Brain microvascular endothelial cell (primary cell): ENCODE data around the gene ONECUT3.

ENCODE experiments used
- DNase-seq: peaks from one replicate; pipeline ENCODE4 v3.0.0-alpha.2; 2020
- H3K27ac ChIP-seq: fragments of 250-450 bp; sonication (Bioruptor Pico); 2 replicates; pipeline ENCODE4 v1.5.1; 2020; ENCODE audit warnings: mild to moderate bottlenecking, moderate library complexity
- H3K27me3 ChIP-seq: fragments of 250-450 bp; sonication (Bioruptor Pico); replicated peaks from 2 replicates; pipeline ENCODE4 v1.5.1; 2020; ENCODE audit warnings: mild to moderate bottlenecking
- H3K36me3 ChIP-seq: fragments of 250-450 bp; sonication (Bioruptor Pico); replicated peaks from 2 replicates; pipeline ENCODE4 v1.5.1; 2020; ENCODE audit warnings: mild to moderate bottlenecking
- H3K4me3 ChIP-seq: 2 replicates; pipeline ENCODE4 v1.5.1; 2011; ENCODE audit warnings: low read depth, mild to moderate bottlenecking, control low read depth, low read length, moderate library complexity
- CTCF ChIP-seq: IDR thresholded peaks from 2 replicates; pipeline ENCODE4 v1.5.1; 2011; ENCODE audit warnings: low read depth, mild to moderate bottlenecking, moderate library complexity, low read length, control low read depth, inconsistent platforms; ENCODE audit errors: missing control alignments
- in situ Hi-C: cut with HindIII; loops from 2 replicates; pipeline ENCODE4 v1.10.0; 2017; ENCODE audit warnings: low sequenced_read_pairs, low pct_ligation_motif_present

The ONECUT3 gene

GRCh38 chr19:1818549-1819195, 65.4 kb downstream of the ONECUT3 start:
- H3K27ac ChIP-seq, result no peak overlapping the region
- no peak overlapping the region for H3K4me3 ChIP-seq
- H3K27me3 ChIP-seq, result no peaks in the 10 kb centered on the region
- DNase-seq, result no peak
- no peak for TF ChIP-seq CTCF
- in situ Hi-C loops, result no loop called here
- peaks cover 68% of the 10 kb centered on the region for H3K36me3 ChIP-seq

- no peak for TF ChIP-seq CTCF
- H3K36me3 ChIP-seq, result peaks cover 75% of the 10 kb centered on the region
- DNase-seq, result no peak
- no peak overlapping the region for H3K27ac ChIP-seq
- H3K4me3 ChIP-seq, result no peak overlapping the region
- H3K27me3 ChIP-seq, result no peaks in the 10 kb centered on the region
- in situ Hi-C loops, result no loop called here
These were observed 66.3 kb downstream of the ONECUT3 start for GRCh38 chr19:1819341-1820255.

GRCh38 chr19:1822210-1822609, 68.9 kb downstream of the ONECUT3 start:
- no peak for DNase-seq
- no peak for TF ChIP-seq CTCF
- peaks cover 64% of the 10 kb centered on the region for H3K36me3 ChIP-seq
- no peak overlapping the region for H3K4me3 ChIP-seq
- no peaks in the 10 kb centered on the region for H3K27me3 ChIP-seq
- in situ Hi-C loops, result no loop called here
- no peak overlapping the region for H3K27ac ChIP-seq

GRCh38 chr19:1823020-1823419, 69.7 kb downstream of the ONECUT3 start:
- peaks cover 65% of the 10 kb centered on the region for H3K36me3 ChIP-seq
- no peak overlapping the region for H3K4me3 ChIP-seq
- H3K27ac ChIP-seq, result no peak overlapping the region
- in situ Hi-C loops, result no loop called here
- H3K27me3 ChIP-seq, result no peaks in the 10 kb centered on the region
- DNase-seq, result no peak
- TF ChIP-seq CTCF, result no peak

DNA sequence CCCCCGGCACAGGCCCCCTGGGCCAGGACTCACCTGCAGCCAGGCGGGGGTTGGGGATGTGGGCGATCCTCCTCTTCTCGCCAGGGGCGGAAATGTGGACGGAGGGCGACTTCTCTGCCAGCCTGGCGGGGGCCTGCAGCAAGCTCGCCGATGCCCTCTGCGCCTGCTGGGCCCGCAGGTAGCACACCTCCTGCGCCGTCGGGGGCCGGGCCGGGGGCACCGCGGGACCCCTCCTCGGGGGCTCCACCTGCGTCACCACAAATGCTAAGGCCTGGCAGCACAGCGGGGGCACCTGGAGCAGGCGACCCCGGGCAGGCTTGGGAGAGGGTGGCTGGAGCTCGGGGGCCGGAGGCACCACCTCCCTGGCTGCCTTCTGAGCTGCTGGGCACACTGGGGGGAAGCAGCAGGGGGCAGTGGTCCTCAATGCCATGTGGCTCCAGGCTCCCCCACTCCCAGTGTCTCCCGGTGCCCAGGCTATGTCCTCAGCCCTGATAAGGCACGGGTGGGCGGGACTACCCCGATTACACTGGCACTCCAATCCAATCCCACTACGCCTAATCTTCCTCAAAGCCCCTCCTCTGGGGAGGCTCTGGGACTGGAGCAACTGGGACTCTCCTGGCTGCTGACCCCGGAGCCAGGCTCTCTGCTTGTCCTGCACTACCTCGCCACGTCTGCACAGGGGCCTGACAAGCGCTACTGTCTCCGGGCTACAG, 70.4 kb downstream of the ONECUT3 start:
- peaks cover 60% of the 10 kb centered on the region for H3K36me3 ChIP-seq
- no peak for TF ChIP-seq CTCF
- DNase-seq, result no peak
- H3K27ac ChIP-seq, result no peak overlapping the region
- no peak overlapping the region for H3K4me3 ChIP-seq
- H3K27me3 ChIP-seq, result no peaks in the 10 kb centered on the region
- in situ Hi-C loops, result no loop called here
